ENCODE data around the gene PTPN13.
A peak's percentile ranks its signal among the peaks of the same experiment; 100 is the strongest.
"Not testable (repeated sequence)": the region's sequence is repeated elsewhere in the genome, so short reads cannot be mapped to it uniquely, and the experiment has no call there.

PTPN13 gene

DNA sequence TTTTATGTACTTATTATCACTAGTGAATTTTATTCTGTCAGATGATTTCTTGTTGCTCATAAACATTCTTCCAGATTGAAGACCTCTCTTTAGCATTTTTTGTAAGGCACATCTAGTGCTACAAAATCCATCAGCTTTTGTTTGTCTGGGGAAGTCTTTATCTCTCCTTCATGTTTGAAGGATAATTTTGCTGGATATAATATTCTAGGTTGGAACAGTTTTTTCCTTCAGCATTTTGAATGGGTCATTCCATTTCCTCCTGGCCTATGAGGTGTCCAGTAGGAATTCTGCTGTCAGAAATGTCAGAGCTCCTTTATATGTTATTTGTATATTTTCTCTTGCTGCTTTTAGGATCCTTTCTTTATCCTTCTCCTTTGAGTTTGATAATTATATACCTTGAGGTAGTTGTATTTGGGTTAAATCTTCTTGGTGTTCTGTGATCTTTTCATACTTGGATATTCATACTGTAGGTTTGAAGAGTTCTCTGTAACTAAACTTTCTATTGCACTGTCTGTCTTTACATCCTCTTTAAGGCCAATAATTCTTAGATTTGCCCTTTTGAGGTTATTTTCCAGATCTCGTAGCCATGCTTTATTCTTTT, 58.3 kb downstream of the PTPN13 start:
- no peak for DNase-seq

GRCh38 chr4:86653237-86653865, 59.2 kb downstream of the PTPN13 start:
- DNase-seq = no peak

DNA sequence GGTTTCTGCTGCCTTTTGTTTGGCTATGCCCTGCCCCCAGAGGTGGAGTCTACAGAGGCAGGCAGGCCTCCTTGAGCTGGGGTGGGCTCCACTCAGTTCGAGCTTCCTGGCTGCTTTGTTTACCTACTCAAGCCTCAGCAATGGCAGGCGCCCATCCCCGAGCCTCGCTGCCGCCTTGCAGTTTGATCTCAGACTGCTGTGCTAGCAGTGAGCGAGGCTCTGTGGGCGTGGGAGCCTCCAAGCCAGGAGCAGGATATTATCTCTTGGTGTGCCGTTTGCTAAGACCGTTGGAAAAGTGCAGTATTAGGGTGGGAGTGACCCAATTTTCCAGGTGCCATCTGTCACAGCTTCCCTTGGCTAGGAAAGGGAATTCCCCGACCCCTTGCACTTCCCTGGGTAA, 62.7 kb downstream of the PTPN13 start:
- not testable (repeated sequence) for DNase-seq

- no peak for DNase-seq
Observed at GRCh38 chr4:86657382-86657781, 63.3 kb downstream of the PTPN13 start.

GRCh38 chr4:86657910-86658309, 63.8 kb downstream of the PTPN13 start:
- no peak for DNase-seq

GRCh38 chr4:86660401-86660800, 66.3 kb downstream of the PTPN13 start:
- no peak for DNase-seq

- no peak for DNase-seq
Observed at GRCh38 chr4:86661006-86661405, 66.9 kb downstream of the PTPN13 start.

GRCh38 chr4:86661418-86661817, 67.3 kb downstream of the PTPN13 start:
- DNase-seq = no peak

DNA sequence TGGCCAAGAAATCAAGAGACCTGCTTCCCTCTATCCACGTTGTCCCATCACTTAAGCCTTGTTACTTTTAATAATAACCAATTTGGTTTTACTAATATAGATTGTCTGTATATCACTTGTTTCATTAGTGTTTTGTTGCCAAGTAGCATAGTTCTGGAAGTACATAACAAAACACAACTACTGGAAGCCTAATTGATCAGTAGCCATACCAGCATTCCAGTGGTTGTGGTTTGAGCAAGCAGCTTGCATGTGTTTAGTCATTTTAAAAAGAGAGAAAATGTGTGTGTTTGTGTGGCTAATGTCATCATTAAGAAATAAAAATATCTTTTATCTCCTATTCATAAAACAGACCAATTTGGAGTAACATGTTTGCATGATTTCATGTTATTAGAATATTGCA, 70.8 kb downstream of the PTPN13 start:
- DNase-seq = peak; percentile 86

DNA sequence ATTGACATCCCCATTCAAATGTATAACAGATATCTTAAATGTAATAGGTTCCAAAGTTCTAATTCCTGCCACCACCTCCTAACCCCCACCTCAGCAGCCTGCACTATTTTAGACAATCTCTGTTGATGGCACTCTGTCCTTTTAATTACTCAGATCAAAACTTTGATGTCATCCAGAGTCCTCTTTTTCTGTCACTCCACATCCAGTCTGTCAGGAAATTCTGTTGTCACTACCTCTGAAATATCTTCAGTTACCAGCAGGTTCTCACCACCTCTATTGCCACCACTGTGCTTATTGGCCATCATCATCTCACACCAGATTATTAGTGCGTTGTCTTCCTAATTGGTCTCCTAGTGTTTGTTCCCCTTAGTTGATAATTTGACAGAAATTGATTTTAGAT, 76.2 kb downstream of the PTPN13 start:
- no peak for DNase-seq

DNA sequence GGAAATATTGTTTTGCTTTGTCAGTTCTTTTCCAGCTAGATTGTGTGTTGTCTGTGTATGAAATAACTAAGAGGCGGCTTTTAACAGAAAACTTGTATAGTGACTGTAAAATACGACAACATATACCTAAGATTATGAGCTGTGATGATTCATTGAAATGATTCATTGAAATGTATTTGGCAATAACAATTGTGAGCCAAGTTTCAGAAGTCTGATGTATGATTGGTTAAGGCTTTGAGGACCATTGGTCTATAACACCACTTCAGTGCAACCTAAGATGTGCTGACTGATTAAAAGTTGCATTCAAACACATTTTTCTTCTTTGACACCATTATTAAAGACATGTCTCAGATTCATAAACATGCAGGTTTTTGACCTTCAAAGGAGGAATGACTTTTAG, 76.6 kb downstream of the PTPN13 start:
- DNase-seq = peak; percentile 63

GRCh38 chr4:86675548-86675947, 81.4 kb downstream of the PTPN13 start:
- DNase-seq = no peak

GRCh38 chr4:86678796-86679195, 84.7 kb downstream of the PTPN13 start:
- no peak for DNase-seq

GRCh38 chr4:86679441-86679840, 85.3 kb downstream of the PTPN13 start:
- no peak for DNase-seq

- DNase-seq = no peak
Observed at GRCh38 chr4:86683167-86683566, 89.1 kb downstream of the PTPN13 start.

- DNase-seq = no peak
Observed at GRCh38 chr4:86683983-86684382, 89.9 kb downstream of the PTPN13 start.

DNA sequence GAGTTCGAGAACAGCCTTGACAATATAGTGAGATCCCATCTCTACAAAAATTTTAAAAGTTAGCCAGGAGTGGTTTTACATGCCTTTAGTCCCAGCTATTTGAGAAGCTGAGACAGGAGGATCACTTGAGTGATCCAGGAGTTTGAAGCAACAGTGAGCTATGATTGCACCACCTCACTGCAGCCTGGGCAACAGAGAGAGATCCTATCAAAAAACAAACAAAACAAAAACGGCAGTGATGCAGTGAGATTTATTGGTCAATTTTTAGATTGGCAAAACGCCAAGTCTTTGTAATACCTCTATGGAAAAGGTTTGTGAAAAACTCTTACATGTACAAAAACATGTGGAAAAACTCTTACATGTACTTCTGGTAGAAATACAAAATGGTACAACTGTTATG, 91.3 kb downstream of the PTPN13 start:
- DNase-seq = peak; percentile 25

DNA sequence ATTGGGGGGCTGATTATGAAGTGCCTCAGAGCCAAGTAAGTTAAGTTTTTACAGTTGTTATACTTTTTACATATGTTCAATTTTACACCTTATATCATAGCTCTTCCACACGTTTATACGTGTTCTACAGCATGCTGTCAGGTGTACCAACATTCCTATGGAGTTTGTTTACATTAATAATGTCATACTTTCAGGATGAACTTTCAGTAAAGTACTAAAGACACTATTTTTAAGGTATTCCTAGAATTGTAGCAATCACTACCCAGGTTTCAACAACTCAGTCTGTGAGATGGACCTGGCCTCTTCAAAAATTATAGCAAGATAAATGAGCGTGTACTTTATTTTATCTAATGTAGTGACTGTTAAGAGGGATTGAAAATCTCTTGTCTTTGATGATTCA, 92.6 kb downstream of the PTPN13 start:
- DNase-seq = no peak

DNA sequence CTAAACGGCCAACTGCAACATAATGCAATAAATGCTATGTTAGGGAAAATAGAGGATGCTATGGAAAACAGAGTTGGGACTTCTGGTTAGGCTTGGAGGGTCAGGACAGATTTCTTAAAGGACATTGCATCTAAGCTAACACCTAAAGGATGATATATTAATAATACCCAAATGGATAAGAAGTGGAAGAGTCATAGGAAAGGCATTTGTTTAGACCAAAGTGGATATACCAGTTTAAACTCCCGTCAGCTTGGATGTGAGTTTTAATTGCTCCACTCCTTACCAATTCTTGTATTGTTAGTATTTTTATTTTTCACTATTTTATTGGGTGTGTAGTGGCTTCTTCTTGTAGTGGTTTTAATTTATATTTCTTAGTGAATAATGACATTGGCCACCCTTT, 93.9 kb downstream of the PTPN13 start:
- no peak for DNase-seq

- no peak for DNase-seq
Observed at GRCh38 chr4:86704601-86705000, 110.5 kb downstream of the PTPN13 start.

DNA sequence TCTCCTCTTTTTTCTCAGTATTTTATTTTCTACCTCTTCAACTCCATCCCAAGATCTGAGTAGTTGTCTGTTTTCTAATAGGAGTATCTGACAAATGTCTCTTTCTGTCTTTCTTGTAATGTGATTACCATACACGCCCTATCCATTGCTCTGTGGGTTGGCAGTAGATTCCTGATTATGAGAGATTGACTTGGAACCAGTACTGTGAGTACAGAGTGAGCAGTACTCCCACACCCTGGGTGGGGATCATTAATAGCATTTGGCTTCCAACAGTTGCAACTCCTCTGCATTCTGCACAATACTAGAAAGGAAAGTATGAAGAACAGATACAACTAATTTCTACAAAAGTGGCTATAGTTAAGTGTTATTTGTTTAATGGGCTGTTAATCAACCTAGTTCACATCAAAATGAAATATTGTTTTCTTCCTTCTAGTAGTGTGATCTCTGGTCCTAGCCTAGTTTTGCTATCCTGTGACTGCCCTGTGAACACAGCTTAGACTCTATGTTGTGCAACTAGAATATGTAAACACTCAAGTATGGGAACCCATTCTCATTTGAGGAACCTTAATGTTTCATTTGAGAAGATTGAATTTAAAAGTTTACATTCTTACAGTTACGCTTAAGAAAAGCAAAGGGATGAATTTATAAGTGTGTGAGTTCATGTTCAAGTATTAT, 112.9 kb downstream of the PTPN13 start:
- DNase-seq = no peak

GRCh38 chr4:86717651-86718050, 123.5 kb downstream of the PTPN13 start:
- no peak for DNase-seq

GRCh38 chr4:86718152-86718551, 124.0 kb downstream of the PTPN13 start:
- no peak for DNase-seq

DNA sequence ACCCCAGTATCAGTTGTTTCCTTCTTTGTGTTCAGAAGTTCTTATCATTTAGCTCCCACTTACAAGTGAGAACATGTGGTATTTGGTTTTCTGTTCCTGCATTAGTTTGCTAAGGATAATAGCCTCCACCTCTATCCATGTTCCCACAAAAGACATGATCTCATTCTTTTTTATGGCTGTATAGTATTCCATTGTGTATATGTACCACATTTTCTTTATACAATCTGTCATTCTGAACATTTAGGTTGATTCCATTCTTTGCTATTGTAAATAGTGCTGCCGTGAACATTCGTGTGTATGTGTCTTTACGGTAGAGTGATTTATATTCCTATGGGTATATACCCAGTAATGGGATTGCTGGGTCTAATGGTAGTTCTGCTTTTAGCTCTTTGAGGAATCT, 125.0 kb downstream of the PTPN13 start:
- DNase-seq = not testable (repeated sequence)
